HCT116 (cell line): ENCODE measurements around the gene ZNF578.

Experiments
- POLR2AphosphoS5 ChIP-seq: IDR thresholded peaks from 2 replicates; pipeline ENCODE4 v1.6.1; 2011; ENCODE audit warnings: mild to moderate bottlenecking, low read depth, low read length, moderate library complexity
- RAD21 ChIP-seq: IDR thresholded peaks from 2 replicates; pipeline ENCODE4 v1.6.1; 2012; ENCODE audit warnings: low read depth, mild to moderate bottlenecking
- SRF ChIP-seq: IDR thresholded peaks from 2 replicates; pipeline ENCODE4 v1.6.1; 2012; ENCODE audit warnings: low read depth
- ZBTB33 ChIP-seq: IDR thresholded peaks from 2 replicates; pipeline ENCODE4 v1.6.1; 2011; ENCODE audit warnings: mild to moderate bottlenecking, low read length, moderate library complexity; ENCODE audit not compliant: insufficient replicate concordance; ENCODE audit errors: extremely low read depth
- TF ChIP-seq, protein P1 (sequence below), 3 experiments: fragments of 200-600 bp in 1 of 3; sonication (generic) in 1 of 3; IDR thresholded peaks in 2 of 3; conservative IDR thresholded peaks in 1 of 3; 2 replicates each; pipeline ENCODE4 v1.5.1; 2012 to 2017; ENCODE audit warnings: low read depth in 2 of 3, low read length in 2 of 3, antibody characterized with exemption in 1 of 3, borderline replicate concordance in 1 of 3, control low read depth in 1 of 3, mild to moderate bottlenecking in 1 of 3, mixed read lengths in 1 of 3, mixed run types in 1 of 3, moderate library complexity in 1 of 3; ENCODE audit not compliant: insufficient read depth in 1 of 3

DNA sequence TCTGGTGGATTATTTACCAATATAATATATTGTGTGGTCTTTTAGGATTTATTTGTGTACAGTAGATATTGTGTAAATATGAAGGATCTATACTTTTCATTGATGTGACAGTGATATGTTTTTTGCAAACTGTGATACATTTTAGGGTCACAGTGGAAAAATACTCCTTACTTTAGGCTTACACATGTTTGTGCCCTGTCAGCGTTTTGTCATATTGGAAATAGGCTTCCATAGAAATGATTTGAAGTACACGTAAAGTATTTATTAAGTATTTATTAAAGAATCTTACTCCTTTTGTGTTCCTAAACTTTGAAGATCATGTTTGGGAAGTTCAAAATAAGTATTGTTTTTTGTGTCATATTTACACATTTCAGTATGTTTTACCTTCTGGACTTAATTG lies 79.1 kb downstream of the ZNF578 start:
- TF ChIP-seq, protein P1, sequence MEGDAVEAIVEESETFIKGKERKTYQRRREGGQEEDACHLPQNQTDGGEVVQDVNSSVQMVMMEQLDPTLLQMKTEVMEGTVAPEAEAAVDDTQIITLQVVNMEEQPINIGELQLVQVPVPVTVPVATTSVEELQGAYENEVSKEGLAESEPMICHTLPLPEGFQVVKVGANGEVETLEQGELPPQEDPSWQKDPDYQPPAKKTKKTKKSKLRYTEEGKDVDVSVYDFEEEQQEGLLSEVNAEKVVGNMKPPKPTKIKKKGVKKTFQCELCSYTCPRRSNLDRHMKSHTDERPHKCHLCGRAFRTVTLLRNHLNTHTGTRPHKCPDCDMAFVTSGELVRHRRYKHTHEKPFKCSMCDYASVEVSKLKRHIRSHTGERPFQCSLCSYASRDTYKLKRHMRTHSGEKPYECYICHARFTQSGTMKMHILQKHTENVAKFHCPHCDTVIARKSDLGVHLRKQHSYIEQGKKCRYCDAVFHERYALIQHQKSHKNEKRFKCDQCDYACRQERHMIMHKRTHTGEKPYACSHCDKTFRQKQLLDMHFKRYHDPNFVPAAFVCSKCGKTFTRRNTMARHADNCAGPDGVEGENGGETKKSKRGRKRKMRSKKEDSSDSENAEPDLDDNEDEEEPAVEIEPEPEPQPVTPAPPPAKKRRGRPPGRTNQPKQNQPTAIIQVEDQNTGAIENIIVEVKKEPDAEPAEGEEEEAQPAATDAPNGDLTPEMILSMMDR (IDR thresholded peaks at IDR 0.05 in 2 of 3, conservative IDR thresholded peaks at IDR 0.05 in 1 of 3; ENCODE audit: borderline replicate concordance in 1 of 3, insufficient read depth in 1 of 3, low read depth in 2 of 3, low read length in 2 of 3), result no peak
- TF ChIP-seq SRF, result no peak
- no peak for TF ChIP-seq RAD21
- no peak for TF ChIP-seq POLR2AphosphoS5
- TF ChIP-seq ZBTB33, result no peak
